Panc1 (cell line): ENCODE data around the gene KREMEN2.

ENCODE experiments used
- POLR2AphosphoS5 ChIP-seq: IDR thresholded peaks from 2 replicates; pipeline ENCODE4 v1.6.1; 2012; ENCODE audit warnings: mild to moderate bottlenecking, low read depth, low read length, moderate library complexity
- SIN3A ChIP-seq: IDR thresholded peaks from 2 replicates; pipeline ENCODE4 v1.6.1; 2012; ENCODE audit warnings: low read depth, mild to moderate bottlenecking, low read length, moderate library complexity, borderline replicate concordance; ENCODE audit not compliant: insufficient read depth
- TCF7L2 ChIP-seq: IDR thresholded peaks from 2 replicates; pipeline ENCODE4 v1.6.1; 2011; ENCODE audit warnings: mild to moderate bottlenecking, low read depth, low read length, inconsistent platforms
- TF ChIP-seq, protein P1 (sequence below): fragments of 450-650 bp; IDR thresholded peaks from 2 replicates; pipeline ENCODE4 v1.5.1; 2017; ENCODE audit warnings: mild to moderate bottlenecking
- TF ChIP-seq, protein P2 (sequence below), 2 experiments: IDR thresholded peaks; 2 replicates each; pipeline ENCODE4 v1.6.1; 2011 to 2012; ENCODE audit warnings: low read depth in 2 of 2, control low read depth in 1 of 2, low read length in 1 of 2, mild to moderate bottlenecking in 1 of 2, moderate library complexity in 1 of 2; ENCODE audit not compliant: insufficient read depth in 1 of 2

DNA sequence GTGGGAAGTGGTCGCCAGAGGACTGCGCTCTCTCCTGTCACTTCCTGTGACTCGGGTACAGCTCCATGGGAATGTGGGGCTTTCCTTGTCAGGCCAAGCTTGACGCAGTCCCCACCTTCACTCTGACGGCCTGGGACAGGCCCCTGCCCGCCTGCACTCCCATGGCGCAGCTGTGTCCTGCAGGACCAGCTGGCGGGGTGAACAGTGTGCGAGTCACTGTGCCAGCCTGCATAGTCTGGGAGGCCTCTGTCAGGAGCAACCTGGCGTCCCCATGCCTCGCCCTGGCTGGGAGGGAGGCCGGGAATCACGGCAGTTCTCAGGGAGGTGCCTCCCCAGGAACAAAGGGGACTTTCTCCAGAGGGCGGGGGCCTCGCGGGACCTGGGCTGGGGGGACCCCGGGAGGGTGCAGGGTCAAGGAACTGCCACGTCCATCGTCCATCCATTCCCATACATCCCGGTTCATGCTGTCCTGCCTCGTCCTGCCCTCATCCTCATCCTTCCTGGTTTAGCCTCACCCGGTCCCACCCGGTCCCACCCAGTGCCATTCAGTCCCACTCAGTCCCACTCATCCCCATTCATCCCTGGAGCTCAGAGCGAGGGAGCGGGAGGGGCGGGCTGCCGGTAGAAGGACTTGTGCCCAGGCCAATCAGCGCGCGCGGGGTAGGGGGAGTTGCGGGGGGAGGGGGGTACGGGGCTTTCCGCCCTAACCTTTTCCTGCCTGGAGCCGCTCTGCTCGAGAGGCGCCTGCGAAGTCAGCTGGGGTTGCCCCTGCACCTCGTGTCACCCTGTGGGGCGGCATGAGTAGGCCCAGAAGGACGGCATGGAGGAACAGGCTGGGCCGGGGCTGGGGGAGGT lies 38.9 kb upstream of the KREMEN2 start:
- TF ChIP-seq, protein P1, sequence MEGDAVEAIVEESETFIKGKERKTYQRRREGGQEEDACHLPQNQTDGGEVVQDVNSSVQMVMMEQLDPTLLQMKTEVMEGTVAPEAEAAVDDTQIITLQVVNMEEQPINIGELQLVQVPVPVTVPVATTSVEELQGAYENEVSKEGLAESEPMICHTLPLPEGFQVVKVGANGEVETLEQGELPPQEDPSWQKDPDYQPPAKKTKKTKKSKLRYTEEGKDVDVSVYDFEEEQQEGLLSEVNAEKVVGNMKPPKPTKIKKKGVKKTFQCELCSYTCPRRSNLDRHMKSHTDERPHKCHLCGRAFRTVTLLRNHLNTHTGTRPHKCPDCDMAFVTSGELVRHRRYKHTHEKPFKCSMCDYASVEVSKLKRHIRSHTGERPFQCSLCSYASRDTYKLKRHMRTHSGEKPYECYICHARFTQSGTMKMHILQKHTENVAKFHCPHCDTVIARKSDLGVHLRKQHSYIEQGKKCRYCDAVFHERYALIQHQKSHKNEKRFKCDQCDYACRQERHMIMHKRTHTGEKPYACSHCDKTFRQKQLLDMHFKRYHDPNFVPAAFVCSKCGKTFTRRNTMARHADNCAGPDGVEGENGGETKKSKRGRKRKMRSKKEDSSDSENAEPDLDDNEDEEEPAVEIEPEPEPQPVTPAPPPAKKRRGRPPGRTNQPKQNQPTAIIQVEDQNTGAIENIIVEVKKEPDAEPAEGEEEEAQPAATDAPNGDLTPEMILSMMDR: no peak
- TF ChIP-seq TCF7L2: no peak
- TF ChIP-seq POLR2AphosphoS5: no peak
- TF ChIP-seq, protein P2, sequence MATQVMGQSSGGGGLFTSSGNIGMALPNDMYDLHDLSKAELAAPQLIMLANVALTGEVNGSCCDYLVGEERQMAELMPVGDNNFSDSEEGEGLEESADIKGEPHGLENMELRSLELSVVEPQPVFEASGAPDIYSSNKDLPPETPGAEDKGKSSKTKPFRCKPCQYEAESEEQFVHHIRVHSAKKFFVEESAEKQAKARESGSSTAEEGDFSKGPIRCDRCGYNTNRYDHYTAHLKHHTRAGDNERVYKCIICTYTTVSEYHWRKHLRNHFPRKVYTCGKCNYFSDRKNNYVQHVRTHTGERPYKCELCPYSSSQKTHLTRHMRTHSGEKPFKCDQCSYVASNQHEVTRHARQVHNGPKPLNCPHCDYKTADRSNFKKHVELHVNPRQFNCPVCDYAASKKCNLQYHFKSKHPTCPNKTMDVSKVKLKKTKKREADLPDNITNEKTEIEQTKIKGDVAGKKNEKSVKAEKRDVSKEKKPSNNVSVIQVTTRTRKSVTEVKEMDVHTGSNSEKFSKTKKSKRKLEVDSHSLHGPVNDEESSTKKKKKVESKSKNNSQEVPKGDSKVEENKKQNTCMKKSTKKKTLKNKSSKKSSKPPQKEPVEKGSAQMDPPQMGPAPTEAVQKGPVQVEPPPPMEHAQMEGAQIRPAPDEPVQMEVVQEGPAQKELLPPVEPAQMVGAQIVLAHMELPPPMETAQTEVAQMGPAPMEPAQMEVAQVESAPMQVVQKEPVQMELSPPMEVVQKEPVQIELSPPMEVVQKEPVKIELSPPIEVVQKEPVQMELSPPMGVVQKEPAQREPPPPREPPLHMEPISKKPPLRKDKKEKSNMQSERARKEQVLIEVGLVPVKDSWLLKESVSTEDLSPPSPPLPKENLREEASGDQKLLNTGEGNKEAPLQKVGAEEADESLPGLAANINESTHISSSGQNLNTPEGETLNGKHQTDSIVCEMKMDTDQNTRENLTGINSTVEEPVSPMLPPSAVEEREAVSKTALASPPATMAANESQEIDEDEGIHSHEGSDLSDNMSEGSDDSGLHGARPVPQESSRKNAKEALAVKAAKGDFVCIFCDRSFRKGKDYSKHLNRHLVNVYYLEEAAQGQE (IDR thresholded peaks at IDR 0.05; ENCODE audit: insufficient read depth in 1 of 2, low read depth in 2 of 2, low read length in 1 of 2): no peak
- no peak for TF ChIP-seq SIN3A
